Nucleus accumbens (tissue), 56 donors: ENCODE measurements around the gene TC2N.
"Not testable (repeated sequence)": the region's sequence is repeated elsewhere in the genome, so short reads cannot be mapped to it uniquely, and the experiment has no call there.

Experiments used
- DNase-seq, 56 donors: peaks; one replicate each; lab custom pipeline; 2025; lab: John Stamatoyannopoulos, UW

Gene TC2N

GRCh38 chr14:91867316-91867988 is at the start of gene TC2N:
TSS of gene TC2N (minus strand) at chr14:91867536. CDS start at chr14:91813769, 53,767 bp downstream.
- no peak for DNase-seq

GRCh38 chr14:91912035-91912434 is 44.7 kb upstream of the TC2N start:
- DNase-seq = no peak

GRCh38 chr14:91911474-91912032 is 44.2 kb upstream of the TC2N start:
- DNase-seq = peak in 13 of 56 donors; percentile 13 to 46 (median 19)

- no peak for DNase-seq
These were observed 42.9 kb upstream of the TC2N start for GRCh38 chr14:91910196-91910595.

GRCh38 chr14:91906374-91906773 is 39.0 kb upstream of the TC2N start:
- no peak for DNase-seq

- DNase-seq = no peak
These were observed 37.8 kb upstream of the TC2N start for GRCh38 chr14:91904956-91905645.

- DNase-seq = no peak
These were observed 37.1 kb upstream of the TC2N start for GRCh38 chr14:91904483-91904882.

- DNase-seq = no peak
These were observed 35.7 kb upstream of the TC2N start for GRCh38 chr14:91903070-91903469.

- no peak for DNase-seq
These were observed 35.0 kb upstream of the TC2N start for GRCh38 chr14:91902336-91902735.

GRCh38 chr14:91901449-91902226 is 34.3 kb upstream of the TC2N start:
- no peak for DNase-seq

- no peak for DNase-seq
These were observed 32.5 kb upstream of the TC2N start for GRCh38 chr14:91899806-91900205.

GRCh38 chr14:91899213-91899612 is 31.9 kb upstream of the TC2N start:
- DNase-seq = peak in 1 of 56 donors; percentile 25

- DNase-seq = no peak
These were observed 31.0 kb upstream of the TC2N start for GRCh38 chr14:91898372-91898771.

- DNase-seq = not testable (repeated sequence)
These were observed 30.4 kb upstream of the TC2N start for GRCh38 chr14:91897716-91898115.

GRCh38 chr14:91897106-91897701 is 29.9 kb upstream of the TC2N start:
- DNase-seq = peak in 51 of 56 donors; percentile 12 to 90 (median 49)

- no peak for DNase-seq
These were observed 29.1 kb upstream of the TC2N start for GRCh38 chr14:91896419-91896818.

- no peak for DNase-seq
These were observed 26.3 kb upstream of the TC2N start for GRCh38 chr14:91893669-91894068.

- peak in 6 of 56 donors; percentile 13 to 40 (median 14) for DNase-seq
These were observed 25.7 kb upstream of the TC2N start for GRCh38 chr14:91893007-91893406.

- peak in 52 of 56 donors; percentile 27 to 86 (median 72) for DNase-seq
These were observed 24.4 kb upstream of the TC2N start for GRCh38 chr14:91891721-91892220.

GRCh38 chr14:91891101-91891500 is 23.8 kb upstream of the TC2N start:
- peak in 21 of 56 donors; percentile 8 to 63 (median 27) for DNase-seq
